Bone marrow (tissue), 2 donors: ENCODE results near the gene PHF12.

Experiments used
- DNase-seq, 2 donors: peaks; one replicate each; lab custom pipeline; 2025; lab: John Stamatoyannopoulos, UW

PHF12 gene

DNA sequence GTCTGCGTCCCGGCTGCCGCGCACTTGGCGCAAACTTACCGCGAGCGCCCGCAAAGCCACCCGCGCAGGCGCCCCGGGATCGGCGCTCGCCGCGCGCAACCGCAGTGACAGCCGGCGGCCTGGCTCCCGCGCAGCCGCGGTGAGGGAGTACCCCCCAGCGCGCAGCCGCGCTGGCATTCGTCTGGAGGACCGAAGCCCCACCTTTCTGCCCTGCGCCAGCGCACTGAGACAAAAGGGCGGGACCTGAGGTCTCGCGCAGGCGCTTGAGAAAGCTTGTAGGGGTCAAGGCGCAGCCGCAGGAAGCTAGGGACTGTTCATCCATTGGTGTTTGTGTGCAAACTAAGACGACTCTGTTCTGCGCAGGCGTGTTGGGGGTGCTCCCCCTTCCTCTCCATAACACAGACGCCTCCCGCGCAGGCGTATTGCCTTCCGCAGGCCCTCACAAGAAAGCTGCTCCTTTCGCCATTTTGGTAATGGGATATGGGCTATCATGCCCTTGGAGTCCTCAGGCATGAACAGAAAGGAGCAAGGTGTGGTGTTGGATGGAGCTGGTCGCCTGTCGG is at the start of gene PHF12:
Gene PHF12, minus strand, starts transcription at position 91 of the 563 bp plus-strand sequence. CDS start 558 bp downstream, outside the sequence.
- DNase-seq = peak; percentile 95 to 100

DNA sequence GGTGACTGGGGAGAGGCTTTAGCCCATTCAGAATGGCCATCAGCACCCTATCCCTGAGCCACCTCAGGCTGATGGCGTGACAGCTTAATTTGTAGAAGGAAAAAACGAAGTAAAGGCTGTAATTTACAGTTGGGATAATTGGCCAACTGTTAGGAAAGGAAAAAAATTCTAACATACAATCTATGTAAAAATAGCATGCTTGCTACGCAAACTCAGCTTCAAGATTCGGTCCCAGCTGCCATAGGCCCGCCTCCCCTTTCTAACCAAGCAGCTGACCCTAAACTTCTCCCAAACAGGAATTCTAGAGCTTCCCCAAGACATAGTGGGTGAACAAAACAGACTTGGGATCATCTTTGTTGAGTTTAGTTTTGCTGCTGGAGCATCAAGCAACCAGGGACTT is 49.7 kb upstream of the PHF12 start:
- DNase-seq = no peak

DNA sequence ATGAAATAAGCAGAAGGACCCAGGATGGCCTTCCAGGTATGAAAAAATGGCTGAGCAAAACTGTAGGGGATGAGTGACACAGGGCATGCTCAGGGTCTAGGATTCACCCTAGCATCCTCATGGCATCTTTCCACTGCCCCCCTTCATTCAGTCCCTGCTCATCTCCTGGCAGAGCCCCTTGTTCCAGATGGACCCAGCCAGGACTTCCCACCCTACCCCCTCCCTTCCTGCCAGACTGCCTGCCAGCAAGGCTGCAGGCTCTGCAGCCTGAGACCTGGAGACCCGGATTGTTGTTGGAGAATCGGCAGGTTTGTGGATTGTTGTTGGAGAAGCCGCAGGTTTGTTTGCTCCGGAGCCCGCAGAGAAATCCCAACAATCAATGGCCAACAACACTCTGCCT is 47.9 kb upstream of the PHF12 start:
- DNase-seq = no peak

GRCh38 chr17:28997806-28998205 is 46.5 kb upstream of the PHF12 start:
- no peak for DNase-seq

DNA sequence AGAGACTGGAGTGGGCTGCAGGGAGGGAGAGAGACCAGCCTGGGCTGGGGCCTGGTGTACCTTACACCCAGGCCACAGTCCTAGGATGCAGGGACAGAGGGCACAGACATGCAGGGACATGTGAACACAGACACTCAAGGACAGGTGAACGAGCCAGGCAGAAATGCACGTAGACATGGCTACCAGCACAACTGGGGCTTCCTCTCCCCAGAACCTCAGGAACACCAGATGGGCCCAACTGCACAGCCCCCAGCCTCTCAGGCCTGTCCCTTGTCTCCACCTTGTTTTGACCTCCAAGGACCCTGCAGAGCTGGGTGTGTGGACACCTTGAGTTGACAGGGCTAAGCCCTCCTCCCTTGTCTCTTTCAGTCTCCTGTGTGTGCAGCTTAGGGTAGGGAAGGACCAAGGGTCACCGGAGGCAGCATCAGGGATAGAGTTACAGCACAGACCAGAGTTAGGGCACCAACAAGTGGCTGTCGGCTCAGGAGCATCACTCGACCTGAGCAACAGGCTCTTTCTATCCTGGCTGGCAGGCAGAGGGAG is 45.3 kb upstream of the PHF12 start:
- no peak for DNase-seq

DNA sequence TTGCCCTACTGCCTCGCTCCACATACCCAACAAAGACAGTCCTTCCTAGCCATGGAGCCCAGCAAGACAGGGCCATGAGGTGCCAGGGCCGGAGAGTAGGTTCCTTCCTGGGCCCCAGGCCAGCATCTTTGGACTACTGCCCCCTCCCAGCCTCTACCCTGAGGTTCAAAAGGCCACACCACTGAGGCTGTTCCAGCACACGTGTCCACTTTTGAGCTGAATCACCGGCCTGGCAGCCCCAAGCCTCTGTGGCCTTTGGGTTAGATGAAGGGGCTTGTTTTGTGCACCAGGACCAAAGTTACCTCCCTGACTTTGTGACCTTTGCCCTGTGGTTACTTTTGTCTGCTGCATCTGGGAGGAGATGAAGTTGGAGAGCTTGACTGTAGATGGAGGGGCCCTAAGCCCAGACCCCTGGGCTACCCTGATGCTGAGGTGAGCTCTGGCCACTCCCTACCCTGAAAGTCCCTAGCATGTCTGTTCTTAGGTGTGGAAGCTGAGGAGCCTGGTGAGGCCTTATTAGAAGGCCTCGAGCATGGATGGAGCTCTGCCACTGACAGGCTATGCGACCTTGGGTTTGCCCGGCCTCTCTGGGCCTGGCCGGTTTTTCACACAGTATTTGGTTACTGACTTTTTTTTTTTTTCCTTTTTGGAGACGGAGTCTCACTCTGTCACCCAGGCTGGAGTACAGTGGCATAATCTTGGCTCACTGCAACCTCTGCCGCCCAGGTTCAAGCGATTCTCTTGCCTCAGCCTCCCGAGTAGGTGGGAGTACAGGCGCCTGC is 42.5 kb upstream of the PHF12 start:
- no peak for DNase-seq

GRCh38 chr17:28992625-28993600 is 41.6 kb upstream of the PHF12 start:
- no peak for DNase-seq

- no peak for DNase-seq
Measured at GRCh38 chr17:28992185-28992584, 40.9 kb upstream of the PHF12 start.

GRCh38 chr17:28991779-28992178 is 40.5 kb upstream of the PHF12 start:
- DNase-seq = no peak

- DNase-seq = no peak
Measured at GRCh38 chr17:28989028-28989427, 37.7 kb upstream of the PHF12 start.

- no peak for DNase-seq
Measured at GRCh38 chr17:28988475-28988874, 37.2 kb upstream of the PHF12 start.

DNA sequence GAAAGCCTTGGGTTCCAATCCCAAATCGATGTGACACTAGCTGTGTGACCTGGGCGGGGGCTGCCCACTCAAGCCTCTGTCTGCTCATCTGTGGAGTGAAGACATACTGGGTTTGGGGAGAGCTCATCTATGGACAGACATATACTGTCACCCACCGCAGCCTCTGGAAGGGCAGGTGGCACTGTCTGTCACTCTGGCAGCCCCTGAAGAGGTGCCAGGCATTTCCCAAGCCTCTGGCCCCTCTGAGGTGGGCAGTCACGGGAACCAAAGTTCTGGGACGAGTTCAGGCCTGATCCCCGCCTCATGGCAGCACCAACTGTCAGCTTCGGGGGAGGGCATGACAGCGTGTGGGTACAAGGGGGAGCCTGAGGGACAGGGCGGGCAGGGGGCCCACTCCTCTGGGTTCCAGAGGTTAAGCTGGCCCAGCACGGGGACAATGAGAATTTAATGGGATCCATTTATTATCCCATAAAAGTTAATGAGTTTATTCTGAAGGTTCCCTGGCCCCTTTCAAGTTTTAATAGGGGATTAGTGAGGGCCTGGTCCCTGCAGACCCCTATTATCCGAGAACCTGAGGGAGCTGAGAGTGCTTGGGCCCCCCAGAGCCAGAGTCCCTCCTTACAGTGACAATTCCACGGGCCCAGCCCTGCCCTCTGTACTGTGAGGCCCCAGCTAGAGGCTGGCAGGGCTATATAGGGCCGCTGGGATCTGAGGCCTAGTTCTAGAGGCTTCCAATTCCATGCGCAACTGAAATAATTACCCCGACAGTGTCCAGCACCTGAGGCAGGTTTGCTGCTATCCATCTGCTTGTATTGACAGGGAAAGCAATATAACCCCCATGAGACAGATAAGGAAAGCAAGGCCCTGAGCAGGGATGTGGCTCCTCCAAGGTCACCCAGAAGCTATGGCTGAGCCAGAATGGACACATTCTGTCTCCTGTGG is 35.7 kb upstream of the PHF12 start:
- DNase-seq = no peak

DNA sequence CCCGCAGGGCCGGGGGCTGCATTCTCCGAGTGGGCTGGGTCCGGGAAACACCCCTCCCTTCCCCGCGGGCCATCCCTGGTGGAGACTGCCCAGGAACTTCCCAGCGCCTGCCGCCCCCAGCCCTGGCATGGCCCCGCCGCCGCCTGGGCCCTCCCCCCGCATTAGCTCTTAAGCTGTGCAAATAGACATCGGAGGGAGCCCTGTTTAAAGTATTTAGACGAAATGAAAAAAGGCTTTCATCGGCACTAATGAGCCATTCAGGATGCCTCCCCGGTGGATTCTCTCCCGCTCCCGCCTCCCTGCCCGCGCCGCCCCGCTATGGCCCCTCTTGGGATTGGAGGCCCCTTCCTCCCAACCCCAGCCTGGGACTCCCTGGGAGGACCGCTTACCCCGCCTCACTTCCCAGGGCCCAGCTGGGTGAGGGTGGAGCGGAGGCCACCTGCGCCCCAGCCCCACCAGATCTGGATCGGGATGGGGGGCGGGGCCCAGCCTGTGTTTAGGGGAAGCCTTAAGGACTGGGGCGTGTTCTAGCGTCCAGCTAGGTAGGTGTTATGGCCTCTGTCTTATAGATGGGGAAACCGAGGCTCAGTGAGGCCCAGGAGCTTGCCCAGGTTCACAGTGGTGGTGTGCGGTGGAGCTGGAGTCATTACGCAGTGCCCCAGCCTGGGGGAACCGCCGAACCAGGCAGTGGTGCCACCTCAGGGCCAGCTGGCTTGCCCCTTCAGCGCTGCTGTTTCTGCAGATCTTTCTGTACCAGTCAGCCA is 34.8 kb upstream of the PHF12 start:
- DNase-seq = no peak

DNA sequence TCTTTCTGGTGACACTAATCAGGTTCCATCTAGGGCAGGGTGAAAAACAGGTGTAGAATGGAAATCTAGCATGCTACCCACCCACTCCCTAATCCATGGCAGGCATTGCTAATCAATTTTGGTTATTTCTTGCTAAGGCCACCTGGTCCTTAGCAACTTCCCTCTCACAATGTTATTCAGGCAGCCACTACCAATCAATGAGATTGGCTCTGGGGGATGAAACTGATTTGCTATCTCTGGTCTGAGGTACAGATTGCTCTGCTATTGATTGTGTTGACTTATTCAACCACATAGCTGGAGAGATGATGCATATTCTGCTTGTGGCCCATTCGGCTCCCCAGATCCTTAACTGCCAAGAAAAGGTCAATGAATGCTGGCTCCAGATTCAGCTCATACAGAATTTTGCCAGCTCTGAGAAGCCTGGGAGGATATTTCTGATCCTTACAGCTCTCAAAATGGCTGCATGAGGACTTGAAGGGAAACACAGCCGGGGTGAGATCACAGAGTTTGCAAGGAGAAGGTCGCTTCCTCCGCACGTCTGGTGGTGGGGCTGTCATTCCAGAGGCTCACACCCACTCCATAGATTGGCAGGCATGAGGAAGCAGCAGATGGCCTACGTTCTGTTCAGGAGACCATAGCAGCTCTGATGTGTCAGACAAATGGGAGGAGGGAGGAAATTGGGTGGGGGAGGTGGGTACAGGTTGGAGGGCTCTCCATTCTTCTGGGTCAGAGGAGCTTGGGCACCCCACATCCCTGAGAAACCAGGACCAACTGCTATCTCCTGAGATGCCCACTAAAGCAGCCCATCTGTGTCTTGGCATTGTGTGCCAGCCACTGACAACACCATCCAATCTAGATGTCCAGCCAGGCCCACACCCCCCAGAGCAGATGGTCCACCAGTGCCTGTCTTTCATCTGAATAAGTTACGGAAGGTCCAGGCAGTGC is 32.2 kb upstream of the PHF12 start:
- peak in 1 of 2 donors; percentile 12 for DNase-seq

DNA sequence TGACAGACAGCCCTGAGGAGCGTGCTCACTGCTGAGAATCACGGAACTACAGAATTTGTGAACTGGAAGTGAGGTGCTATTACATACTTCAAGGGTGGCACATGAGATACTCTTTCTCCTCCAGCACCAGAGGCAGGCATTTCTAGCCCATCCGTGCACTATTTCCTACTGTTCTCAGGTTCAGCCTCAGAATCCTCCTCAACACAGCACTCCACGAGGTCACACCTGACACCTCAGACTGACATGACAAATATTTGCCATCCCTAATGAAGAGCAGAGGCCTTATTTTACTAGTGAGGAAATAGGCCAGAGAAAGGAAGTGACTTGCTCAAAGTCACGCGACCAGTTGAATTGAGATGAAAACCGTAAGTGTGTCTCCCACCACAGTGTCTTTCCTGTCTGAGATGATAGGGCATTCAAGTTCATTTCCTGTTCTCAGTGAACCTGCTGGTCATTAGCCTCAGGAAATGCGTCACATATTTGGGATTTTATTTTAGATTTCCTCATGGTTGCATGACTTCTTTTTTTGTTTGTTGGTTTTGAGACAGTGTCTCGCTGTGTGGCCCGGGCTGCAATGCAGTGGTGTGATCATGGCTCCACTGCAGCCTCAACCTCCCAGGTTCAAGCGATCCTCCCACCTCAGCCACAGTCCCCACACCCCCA is 30.9 kb upstream of the PHF12 start:
- peak; percentile 40 to 92 for DNase-seq

DNA sequence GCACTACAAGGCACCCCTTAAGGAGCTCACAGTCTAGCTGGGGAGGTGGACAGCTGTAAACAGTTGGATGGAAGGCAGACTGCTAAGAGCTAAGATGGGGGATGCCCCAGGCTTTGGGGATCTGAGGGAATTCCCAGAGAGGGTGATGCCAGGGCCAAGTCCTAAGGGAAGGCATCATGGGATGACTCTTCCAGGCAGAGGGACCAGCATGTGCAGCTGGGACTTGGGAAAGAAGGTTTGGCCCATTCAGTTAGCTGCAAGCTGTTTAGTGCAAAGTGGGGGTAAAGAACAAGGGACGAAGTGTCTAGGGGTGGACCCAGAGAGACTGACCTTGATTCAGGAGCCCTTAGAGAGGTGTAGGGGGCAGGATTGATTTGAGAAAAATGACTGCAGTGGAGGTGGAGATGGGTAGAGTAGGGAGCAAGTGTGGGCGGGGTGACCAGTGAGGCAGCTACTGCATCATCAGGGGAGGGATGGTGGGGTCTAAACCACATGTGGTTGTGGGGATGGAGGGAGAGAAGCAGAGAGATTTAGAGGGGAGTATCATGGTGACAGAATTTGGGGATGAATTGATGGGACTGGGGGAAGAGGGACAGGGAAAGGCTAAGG is 27.1 kb upstream of the PHF12 start:
- no peak for DNase-seq

DNA sequence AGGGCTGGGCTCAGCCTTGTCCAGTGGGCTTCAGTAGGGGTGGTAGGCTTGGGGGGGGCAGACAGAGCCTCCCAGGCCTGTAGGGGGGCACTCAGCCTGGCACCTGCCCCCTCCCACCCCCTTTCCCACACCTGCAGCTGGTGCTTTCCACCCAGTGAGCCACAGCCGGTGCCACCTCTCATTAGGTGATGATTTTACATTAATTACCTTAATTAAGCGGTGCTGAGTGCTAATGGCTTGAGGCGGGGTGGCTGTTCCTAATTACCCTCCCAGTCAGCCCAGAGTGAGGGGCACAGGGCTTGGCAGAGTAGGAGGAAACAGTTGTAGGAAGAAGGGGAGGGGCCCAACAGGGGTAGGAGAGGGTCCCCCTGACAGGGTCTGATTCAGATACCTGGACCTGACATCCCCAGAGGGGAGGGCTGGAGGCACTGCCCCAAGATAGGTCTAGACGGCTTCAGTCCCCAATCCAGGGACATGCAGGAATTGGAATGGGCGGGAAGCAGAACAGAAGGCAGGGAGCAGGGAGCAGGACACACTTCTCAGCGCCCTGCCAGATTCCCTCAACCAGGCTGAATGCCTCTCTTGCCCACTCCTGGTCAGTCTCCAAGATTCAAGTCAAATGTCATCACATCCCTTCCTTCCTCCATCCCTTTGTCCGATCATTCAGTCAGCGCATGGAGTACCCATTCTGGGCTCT is 26.5 kb upstream of the PHF12 start:
- no peak for DNase-seq

DNA sequence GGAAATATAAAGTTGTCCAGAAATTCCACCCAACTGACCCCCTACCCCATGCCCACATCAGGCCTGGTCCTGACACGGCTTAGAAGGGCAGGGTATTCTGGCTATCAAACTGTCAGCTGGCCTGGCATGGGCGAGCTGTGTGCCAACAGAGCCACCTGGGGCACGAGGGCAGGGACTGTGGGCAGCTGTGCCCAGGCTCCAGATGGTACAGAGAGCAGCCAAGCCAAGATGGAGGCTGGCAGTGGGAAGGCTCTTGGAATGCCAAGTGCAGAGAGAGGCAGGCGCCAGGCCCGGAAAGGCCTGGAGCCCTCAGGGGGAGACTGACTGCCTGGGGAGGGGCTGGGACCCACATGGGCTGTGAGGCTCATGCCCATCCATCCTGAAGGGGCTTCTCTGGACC is 24.3 kb upstream of the PHF12 start:
- DNase-seq = no peak
